CD4-positive, alpha-beta T cell treated with Interleukin-15 for 4 hours (primary cell): Measurements from ENCODE around the gene CST4.
"Not testable (repeated sequence)": the region's sequence is repeated elsewhere in the genome, so short reads cannot be mapped to it uniquely, and the experiment has no call there.

Experiments used
- DNase-seq: peaks from one replicate; pipeline ENCODE4 v3.0.0-alpha.2; 2020; ENCODE audit warnings: low spot score

CST4 gene

GRCh38 chr20:23659989-23660837, 28.6 kb downstream of the CST4 start:
- DNase-seq, result no peak

GRCh38 chr20:23659610-23659988, 29.2 kb downstream of the CST4 start:
- not testable (repeated sequence) for DNase-seq

GRCh38 chr20:23658989-23659609, 29.7 kb downstream of the CST4 start:
- DNase-seq, result no peak

- DNase-seq, result no peak
These were observed 30.5 kb downstream of the CST4 start for GRCh38 chr20:23658336-23658735.

GRCh38 chr20:23657202-23657601, 31.6 kb downstream of the CST4 start:
- no peak for DNase-seq

GRCh38 chr20:23656372-23656771, 32.5 kb downstream of the CST4 start:
- no peak for DNase-seq

- no peak for DNase-seq
These were observed 33.2 kb downstream of the CST4 start for GRCh38 chr20:23655491-23656211.

- DNase-seq, result no peak
These were observed 34.1 kb downstream of the CST4 start for GRCh38 chr20:23654717-23655116.

- no peak for DNase-seq
These were observed 34.8 kb downstream of the CST4 start for GRCh38 chr20:23654000-23654399.

- DNase-seq, result no peak
These were observed 35.4 kb downstream of the CST4 start for GRCh38 chr20:23653400-23653938.

- no peak for DNase-seq
These were observed 35.9 kb downstream of the CST4 start for GRCh38 chr20:23652926-23653325.

GRCh38 chr20:23652371-23652770, 36.5 kb downstream of the CST4 start:
- no peak for DNase-seq

- no peak for DNase-seq
These were observed 37.7 kb downstream of the CST4 start for GRCh38 chr20:23651117-23651516.

- no peak for DNase-seq
These were observed 38.9 kb downstream of the CST4 start for GRCh38 chr20:23649830-23650417.

GRCh38 chr20:23649242-23649641, 39.6 kb downstream of the CST4 start:
- no peak for DNase-seq

- no peak for DNase-seq
These were observed 41.5 kb downstream of the CST4 start for GRCh38 chr20:23647346-23647745.

GRCh38 chr20:23646106-23646873, 42.5 kb downstream of the CST4 start:
- no peak for DNase-seq

GRCh38 chr20:23645575-23645974, 43.3 kb downstream of the CST4 start:
- DNase-seq, result no peak

- DNase-seq, result no peak
These were observed 44.7 kb downstream of the CST4 start for GRCh38 chr20:23644164-23644563.

GRCh38 chr20:23643659-23644058, 45.2 kb downstream of the CST4 start:
- DNase-seq, result no peak

GRCh38 chr20:23641936-23642751, 46.7 kb downstream of the CST4 start:
- DNase-seq, result no peak
